GM12891 (cell line): ENCODE results near the gene FBXL2.

Experiments used
- POLR2A ChIP-seq: IDR thresholded peaks from 2 replicates; pipeline ENCODE4 v1.6.1; 2011; ENCODE audit warnings: low read depth, low read length, control low read depth
- POLR2AphosphoS5 ChIP-seq: IDR thresholded peaks from 2 replicates; pipeline ENCODE4 v1.6.1; 2011; ENCODE audit warnings: low read depth, low read length, control low read depth
- TAF1 ChIP-seq: IDR thresholded peaks from 2 replicates; pipeline ENCODE4 v1.6.1; 2011; ENCODE audit warnings: low read depth, low read length, control low read depth

GRCh38 chr3:33424606-33425452 lies 147.6 kb downstream of the FBXL2 start:
- TF ChIP-seq POLR2AphosphoS5 (no peak), TAF1 (no peak), POLR2A (no peak)
